Tibial nerve (tissue), 4 donors: Measurements from ENCODE around the gene CAMK2D. TPM values are rescaled to one million over a fixed set of nuclear protein-coding genes. Genes with fewer than 3 reads are reported as not detected.

Experiments used
- DNase-seq, 2 donors: peaks; one replicate each; pipeline ENCODE4 v3.0.0-alpha.2; 2019; ENCODE audit warnings: low spot score in 2 of 2
- H3K27ac ChIP-seq, 4 donors: fragments of 200-600 bp; sonication (generic) in 3 of 4; one replicate each; pipeline ENCODE4 v1.5.1; 2017 to 2019; ENCODE audit warnings: mild to moderate bottlenecking in 1 of 4
- H3K27me3 ChIP-seq, 2 donors: fragments of 200-600 bp; sonication (generic) in 1 of 2; one replicate each; pipeline versions ENCODE4 v1.5.1 to v1.6.0; 2017 to 2019
- H3K36me3 ChIP-seq, 3 donors: fragments of 200-600 bp; sonication (generic); one replicate each; pipeline ENCODE4 v1.5.1; 2018 to 2019
- H3K4me1 ChIP-seq, 4 donors: fragments of 200-600 bp; sonication (generic) in 3 of 4; one replicate each; pipeline ENCODE4 v1.5.1; 2017 to 2019
- H3K4me3 ChIP-seq, 4 donors: fragments of 200-600 bp; sonication (generic) in 3 of 4; one replicate each; pipeline ENCODE4 v1.5.1; 2017 to 2019; ENCODE audit warnings: mild to moderate bottlenecking in 1 of 4, moderate library complexity in 1 of 4
- H3K9me3 ChIP-seq, 4 donors: fragments of 200-600 bp; sonication (generic) in 3 of 4; one replicate each; pipeline ENCODE4 v1.5.1; 2017 to 2019
- CTCF ChIP-seq, 5 experiments: fragments of 200-600 bp in 3 of 5; fragments of 450-650 bp in 2 of 5; sonication (generic) in 3 of 5; IDR thresholded peaks; one replicate each; pipeline ENCODE4 v1.5.1; 2016 to 2019; ENCODE audit warnings: antibody characterized with exemption in 5 of 5, mild to moderate bottlenecking in 3 of 5, moderate library complexity in 2 of 5
- EP300 ChIP-seq, 2 donors: sonication (generic); formaldehyde crosslinking; IDR thresholded peaks; one replicate each; pipeline ENCODE4 v1.6.1; 2017; ENCODE audit warnings: antibody characterized with exemption in 2 of 2, mild to moderate bottlenecking in 1 of 2
- POLR2A ChIP-seq, 2 donors: fragments of 450-650 bp; IDR thresholded peaks; one replicate each; pipeline ENCODE4 v1.6.1; 2017; ENCODE audit warnings: antibody characterized with exemption in 2 of 2, mild to moderate bottlenecking in 2 of 2, moderate library complexity in 2 of 2
- WGBS, 2 donors: methylation state at CpG; one replicate each; pipeline ENCODE4 v1.1.5; 2018; 5-methylcytosine and 5-hydroxymethylcytosine counted together
- total RNA-seq, 4 donors: library from RNA; depleted of rRNA; stranded (reverse); fragments of >200 nt; gene quantifications; one replicate each; pipeline ENCODE4 v1.1.0, GENCODE V29; 2016

CAMK2D gene
- total RNA-seq, 4 donors from 2014 or later: 30.3 to 58.5 (median 34.6) TPM

- H3K9me3 ChIP-seq: no peaks in the 10 kb centered on the region
- H3K27ac ChIP-seq: no peak overlapping the region
- TF ChIP-seq CTCF (IDR thresholded peaks at IDR 0.05) (no peak), POLR2A (IDR thresholded peaks at IDR 0.05) (no peak), EP300 (IDR thresholded peaks at IDR 0.05) (no peak)
- DNase-seq: no peak
- H3K36me3 ChIP-seq: no peaks in the 10 kb centered on the region
- H3K27me3 ChIP-seq: no peaks in the 10 kb centered on the region
- WGBS, 2 donors: 79 to 89% methylated on average over 14 of the region's 14 CpGs
- H3K4me3 ChIP-seq: no peak overlapping the region
- H3K4me1 ChIP-seq: no peaks in the 10 kb centered on the region
Measured at GRCh38 chr4:113773014-113773413, 11.5 kb upstream of the CAMK2D start.

GRCh38 chr4:113772319-113772718, 10.8 kb upstream of the CAMK2D start:
- H3K4me1 ChIP-seq: no peaks in the 10 kb centered on the region
- 96 to 99% methylated on average over 15 of the region's 22 CpGs for WGBS, 2 donors
- H3K36me3 ChIP-seq: no peaks in the 10 kb centered on the region
- no peaks in the 10 kb centered on the region for H3K27me3 ChIP-seq
- DNase-seq: no peak
- no peaks in the 10 kb centered on the region for H3K9me3 ChIP-seq
- H3K27ac ChIP-seq: no peak overlapping the region
- no peak overlapping the region for H3K4me3 ChIP-seq
- no peak for TF ChIP-seq EP300 (IDR thresholded peaks at IDR 0.05)
- no peak for TF ChIP-seq CTCF (IDR thresholded peaks at IDR 0.05)
- TF ChIP-seq POLR2A (IDR thresholded peaks at IDR 0.05): no peak

GRCh38 chr4:113769744-113770143, 8.2 kb upstream of the CAMK2D start:
- TF ChIP-seq CTCF (IDR thresholded peaks at IDR 0.05) (no peak), EP300 (IDR thresholded peaks at IDR 0.05) (no peak), POLR2A (IDR thresholded peaks at IDR 0.05) (no peak)
- H3K9me3 ChIP-seq: no peaks in the 10 kb centered on the region
- no peaks in the 10 kb centered on the region for H3K36me3 ChIP-seq
- DNase-seq: no peak
- no peaks in the 10 kb centered on the region for H3K27me3 ChIP-seq
- no peaks in the 10 kb centered on the region for H3K4me1 ChIP-seq
- no peak overlapping the region for H3K4me3 ChIP-seq
- H3K27ac ChIP-seq: no peak overlapping the region
- 74% methylated on average over 2 of the region's 2 CpGs for WGBS, 2 donors

- no peak overlapping the region for H3K4me3 ChIP-seq
- no peaks in the 10 kb centered on the region for H3K9me3 ChIP-seq
- no peak for TF ChIP-seq POLR2A (IDR thresholded peaks at IDR 0.05)
- TF ChIP-seq EP300 (IDR thresholded peaks at IDR 0.05): no peak
- TF ChIP-seq CTCF (IDR thresholded peaks at IDR 0.05): no peak
- no peaks in the 10 kb centered on the region for H3K27me3 ChIP-seq
- no peaks in the 10 kb centered on the region for H3K4me1 ChIP-seq
- WGBS, 2 donors: 81 to 86% methylated on average over 2 of the region's 2 CpGs
- DNase-seq: no peak
- no peak overlapping the region for H3K27ac ChIP-seq
- no peaks in the 10 kb centered on the region for H3K36me3 ChIP-seq
Measured at GRCh38 chr4:113768952-113769351, 7.4 kb upstream of the CAMK2D start.

GRCh38 chr4:113766882-113767281, 5.3 kb upstream of the CAMK2D start:
- Histone ChIP-seq H3K27ac (no peak overlapping the region), H3K9me3 (no peaks in the 10 kb centered on the region), H3K27me3 (no peaks in the 10 kb centered on the region), H3K4me1 (peaks cover 0 to 6% (median 3%) of the 10 kb centered on the region in 4 donors), H3K4me3 (no peak overlapping the region), H3K36me3 (no peaks in the 10 kb centered on the region)
- no peak for TF ChIP-seq POLR2A (IDR thresholded peaks at IDR 0.05)
- TF ChIP-seq CTCF (IDR thresholded peaks at IDR 0.05): no peak
- TF ChIP-seq EP300 (IDR thresholded peaks at IDR 0.05): no peak
- DNase-seq: no peak
- 94 to 98% methylated on average over 2 of the region's 2 CpGs for WGBS, 2 donors
